Muscle of arm (tissue), 12 donors: ENCODE results near the gene CDX2. TPM values are rescaled to one million over a fixed set of nuclear protein-coding genes. Genes with fewer than 3 reads are reported as not detected.

Source experiments
- DNase-seq: peaks from one replicate; pipeline ENCODE4 v3.0.0-alpha.2; 2013
- polyA plus RNA-seq, 12 donors: library from polyadenylated mRNA; unstranded; fragments of 120-200 nt; gene quantifications; one replicate each; pipeline ENCODE4 v1.2.1, GENCODE V29; 2013; ENCODE audit not compliant: insufficient read length in 12 of 12

CDX2 gene
- polyA plus RNA-seq, 12 donors: 15.9 TPM; not detected in 11

DNA sequence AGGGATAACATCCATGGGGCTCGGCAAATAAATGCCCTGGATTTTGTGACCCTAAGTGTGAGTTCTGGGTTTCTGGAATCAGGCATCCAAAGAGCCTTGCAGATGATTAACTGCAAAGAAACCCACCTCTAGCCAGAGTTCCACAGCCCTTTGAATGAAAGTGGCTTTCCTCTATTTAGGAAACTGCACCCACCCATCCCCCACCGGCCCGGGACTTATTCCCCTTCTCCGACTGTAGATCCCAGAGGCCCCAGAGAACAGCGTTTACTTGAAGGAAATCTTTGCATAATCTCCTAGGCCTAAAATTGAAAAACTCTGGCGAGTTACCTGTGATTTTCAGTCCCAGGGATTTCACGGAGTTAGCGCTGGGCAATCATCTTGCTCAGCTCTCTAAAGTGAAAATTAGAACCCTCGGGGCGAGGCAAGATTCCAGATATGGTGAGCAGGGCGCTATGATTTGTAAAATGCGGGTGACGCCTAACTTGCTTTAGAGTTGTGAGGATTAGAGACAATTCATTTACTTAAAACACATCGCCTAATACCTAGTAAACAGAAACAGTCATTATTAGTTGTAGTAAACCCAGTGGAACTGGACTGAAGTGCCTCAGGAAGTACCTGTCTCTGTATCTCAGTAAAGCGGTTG lies 10.0 kb upstream of the CDX2 start:
- no peak for DNase-seq

DNA sequence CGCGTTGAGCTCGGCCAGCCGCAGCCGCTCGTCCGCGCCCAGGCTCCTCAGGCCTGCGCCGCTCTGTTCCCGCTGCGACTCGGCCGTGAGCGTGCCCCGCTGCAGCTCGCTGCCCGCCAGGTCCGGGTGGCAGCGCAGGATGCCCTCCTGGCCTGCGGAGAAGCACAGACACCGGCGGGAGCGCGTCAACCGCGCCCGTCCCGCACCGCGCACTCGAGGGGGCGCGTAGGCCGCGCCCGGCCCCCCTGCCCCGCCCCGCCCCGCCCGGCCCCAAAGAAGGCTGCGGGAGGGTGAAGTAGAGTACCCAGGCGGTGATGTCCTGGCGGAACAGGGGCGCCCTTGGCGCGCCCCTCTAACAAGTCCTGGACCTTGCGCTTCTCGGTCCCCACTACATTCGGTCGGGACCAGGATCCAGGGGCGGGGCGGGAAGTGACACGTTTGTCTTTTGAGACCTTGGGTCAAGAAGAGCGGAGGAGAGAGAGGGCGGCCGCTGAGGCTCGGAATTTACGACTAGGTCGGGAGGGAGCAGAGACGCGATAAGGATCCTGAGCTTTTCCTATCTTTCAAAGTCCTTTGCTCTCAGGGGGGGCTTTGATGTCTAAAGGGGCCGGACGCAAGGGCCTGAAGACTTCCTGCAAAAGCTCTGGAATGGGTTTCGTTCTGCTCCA lies 9.3 kb upstream of the CDX2 start:
- no peak for DNase-seq

DNA sequence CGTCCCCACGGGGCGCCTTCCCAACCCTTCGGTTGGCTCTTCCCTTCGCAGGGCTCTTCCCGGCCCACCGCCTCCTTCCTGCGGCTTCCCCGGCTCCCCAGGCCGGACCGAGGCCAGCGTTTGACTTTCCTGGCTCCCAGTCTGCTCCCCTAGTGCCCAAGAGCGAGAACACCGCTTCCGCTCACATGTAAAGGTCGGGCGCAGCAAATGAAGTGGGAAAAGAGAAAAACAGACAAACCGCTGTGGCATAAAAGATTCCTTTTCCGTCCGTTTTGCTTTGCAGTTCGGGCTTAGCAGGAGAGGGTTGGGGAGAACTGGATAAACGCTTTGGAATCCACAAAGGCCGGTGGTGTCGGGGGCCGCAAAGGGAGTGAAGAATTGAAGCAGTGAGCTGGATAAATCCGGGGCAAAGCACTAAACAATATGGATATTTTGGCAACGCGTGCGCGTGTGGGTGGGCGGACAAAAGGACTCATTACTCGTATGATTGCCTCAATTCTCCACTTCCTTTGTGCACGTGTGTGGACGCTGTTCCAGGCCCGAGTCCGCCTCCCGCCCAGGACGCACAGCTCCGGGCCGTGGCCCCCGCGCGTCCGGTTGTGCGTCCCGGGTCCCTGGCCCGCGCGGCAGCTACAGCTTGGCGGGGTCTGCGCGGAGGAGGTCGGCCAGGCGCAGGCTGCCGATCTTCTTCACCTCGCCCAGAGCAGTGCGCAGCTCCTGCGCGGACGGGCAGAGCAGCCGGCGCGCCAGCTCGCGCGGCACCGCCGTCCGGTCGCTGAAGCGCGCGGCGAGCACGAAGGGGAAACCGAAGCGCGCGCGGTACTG lies 8.6 kb upstream of the CDX2 start:
- no peak for DNase-seq

DNA sequence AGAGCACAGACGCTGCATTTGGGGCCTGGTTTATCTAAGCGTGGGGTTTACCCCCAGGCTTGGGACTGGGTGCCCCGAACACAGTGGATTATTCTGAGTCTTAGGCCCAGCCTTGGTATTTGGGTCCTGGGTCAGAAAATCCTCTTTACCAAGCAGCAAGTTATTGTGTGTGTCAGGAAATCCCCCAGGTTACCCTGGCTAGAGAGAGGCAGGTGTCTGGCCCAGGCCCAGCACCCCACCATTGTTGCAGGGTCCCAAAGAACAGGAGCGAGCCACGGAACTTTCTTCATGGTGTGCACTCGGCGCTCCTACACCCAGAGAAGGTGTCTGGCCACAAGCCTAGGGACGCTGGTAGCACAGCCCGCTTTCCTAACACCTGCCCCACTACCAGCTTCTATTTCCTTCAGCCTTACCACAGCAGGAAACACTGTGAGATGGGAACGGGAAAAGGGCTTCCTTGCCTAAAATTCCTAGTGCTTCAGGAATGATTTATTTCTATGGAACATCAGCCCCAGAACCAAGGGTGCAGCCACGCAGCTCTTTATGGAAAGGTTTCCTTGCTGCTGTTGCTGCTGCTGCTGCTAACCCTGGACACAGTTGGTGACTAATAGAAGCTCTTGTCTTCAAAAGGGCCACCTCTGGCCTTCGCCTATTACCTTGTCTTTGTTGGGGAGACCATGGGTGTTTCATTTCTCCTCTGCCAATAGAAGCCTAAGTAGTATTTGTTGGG lies 7.4 kb upstream of the CDX2 start:
- no peak for DNase-seq

DNA sequence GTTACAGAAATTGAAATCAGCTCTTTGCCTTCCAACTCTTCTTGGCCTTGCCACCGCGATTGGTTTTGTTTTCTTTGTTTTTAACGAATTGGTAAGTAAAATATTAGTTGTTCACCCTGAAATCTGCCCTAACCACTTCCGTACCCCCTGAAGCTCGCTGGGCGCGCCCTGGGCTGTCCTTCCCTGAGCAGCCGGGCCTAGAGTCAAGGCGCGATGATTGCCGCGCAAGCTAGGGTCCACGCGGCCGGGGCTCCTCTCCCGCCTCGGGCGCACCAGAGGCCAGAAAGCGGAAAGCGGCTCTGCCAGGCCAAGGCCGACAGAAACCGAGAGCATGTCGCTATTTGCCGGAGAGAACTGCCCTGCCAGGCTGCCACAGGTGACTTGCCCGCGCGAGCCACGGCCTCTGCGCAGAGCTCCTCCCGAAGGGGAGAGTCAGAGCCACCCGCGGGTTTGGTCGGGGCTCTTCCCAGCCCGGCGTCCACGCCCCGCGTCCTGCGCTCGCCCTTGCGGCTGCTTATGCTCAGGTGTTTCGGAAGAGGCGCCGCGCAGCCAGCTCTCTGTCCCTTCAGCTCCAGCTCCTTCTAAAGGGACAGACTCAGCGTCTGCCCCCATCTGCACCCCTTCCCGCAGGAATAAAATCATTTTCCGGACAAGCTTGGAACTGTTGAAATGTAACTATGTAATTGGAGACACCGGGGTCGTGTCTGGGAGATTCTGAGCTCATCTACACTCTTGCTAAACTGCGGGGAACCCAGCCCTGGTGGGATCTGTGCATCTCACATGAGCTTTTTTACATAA lies 6.6 kb upstream of the CDX2 start:
- DNase-seq: no peak

DNA sequence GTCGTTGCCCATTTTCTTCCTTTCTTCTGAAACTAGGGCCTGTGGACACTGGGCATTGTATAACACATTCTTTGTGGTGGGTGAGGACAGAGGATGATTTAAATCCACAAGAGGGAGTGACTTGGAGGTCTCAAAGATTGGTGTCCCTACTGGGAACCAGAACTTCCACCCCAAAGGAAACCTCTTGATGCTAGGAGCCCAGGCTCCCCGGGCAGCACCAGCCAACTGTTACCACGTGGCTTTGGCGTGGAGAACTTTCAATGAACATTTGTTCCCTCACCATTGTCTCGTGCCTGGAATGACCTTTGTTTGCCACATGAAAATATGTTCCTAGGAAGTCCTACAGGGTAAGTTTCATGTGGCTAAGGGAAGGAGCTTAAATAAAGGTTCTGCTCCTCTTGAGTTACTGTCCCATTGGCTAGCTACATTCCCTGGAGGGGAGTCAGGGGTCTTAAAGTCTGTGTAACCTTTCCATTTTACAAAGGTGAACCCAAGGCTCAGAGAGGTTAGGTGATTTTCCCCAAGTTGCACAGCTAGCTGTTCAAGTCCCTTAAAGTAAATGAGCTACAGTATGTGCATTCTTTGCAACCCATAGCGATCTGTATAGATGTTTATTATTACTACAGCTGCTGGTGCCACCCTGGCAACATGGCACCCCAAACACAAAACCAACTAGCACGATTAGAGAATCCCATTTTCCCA lies 5.0 kb upstream of the CDX2 start:
- DNase-seq: no peak

DNA sequence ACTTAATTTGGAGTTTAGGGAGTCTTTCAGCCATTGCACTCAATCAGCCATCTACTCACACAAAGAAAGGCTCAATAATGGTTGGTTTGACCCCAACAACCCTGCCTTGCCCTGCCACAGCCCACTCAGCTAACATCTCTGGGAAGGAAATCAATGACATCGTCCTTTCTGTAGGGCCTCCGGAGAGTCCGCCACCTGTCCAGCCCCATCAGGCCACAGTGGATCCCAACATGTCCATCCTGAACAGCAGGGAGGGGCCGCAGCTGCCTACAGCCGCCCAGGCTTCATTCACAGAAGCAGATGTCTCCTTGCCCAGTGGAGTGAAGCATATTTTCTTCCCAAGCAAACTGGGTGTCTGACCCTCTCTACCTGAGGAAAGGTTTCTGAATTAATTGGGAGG lies 4.2 kb upstream of the CDX2 start:
- DNase-seq: no peak

DNA sequence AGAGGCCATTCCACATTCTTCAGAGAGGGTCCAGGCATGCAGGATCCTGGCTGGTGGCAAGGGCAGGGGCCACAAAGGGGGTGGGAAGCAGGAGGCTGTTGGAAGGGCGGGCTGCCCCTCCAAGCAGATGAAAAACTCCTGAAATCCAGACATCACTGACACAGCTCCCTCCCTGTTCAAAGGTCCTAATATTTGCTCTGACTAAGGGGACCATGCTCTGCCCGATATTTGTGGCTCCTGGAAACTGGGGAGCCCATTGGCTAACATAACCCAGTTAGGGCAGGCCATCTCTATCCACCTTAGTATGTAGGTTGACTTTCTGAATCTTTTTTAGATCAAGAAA lies 3.3 kb upstream of the CDX2 start:
- DNase-seq: no peak

DNA sequence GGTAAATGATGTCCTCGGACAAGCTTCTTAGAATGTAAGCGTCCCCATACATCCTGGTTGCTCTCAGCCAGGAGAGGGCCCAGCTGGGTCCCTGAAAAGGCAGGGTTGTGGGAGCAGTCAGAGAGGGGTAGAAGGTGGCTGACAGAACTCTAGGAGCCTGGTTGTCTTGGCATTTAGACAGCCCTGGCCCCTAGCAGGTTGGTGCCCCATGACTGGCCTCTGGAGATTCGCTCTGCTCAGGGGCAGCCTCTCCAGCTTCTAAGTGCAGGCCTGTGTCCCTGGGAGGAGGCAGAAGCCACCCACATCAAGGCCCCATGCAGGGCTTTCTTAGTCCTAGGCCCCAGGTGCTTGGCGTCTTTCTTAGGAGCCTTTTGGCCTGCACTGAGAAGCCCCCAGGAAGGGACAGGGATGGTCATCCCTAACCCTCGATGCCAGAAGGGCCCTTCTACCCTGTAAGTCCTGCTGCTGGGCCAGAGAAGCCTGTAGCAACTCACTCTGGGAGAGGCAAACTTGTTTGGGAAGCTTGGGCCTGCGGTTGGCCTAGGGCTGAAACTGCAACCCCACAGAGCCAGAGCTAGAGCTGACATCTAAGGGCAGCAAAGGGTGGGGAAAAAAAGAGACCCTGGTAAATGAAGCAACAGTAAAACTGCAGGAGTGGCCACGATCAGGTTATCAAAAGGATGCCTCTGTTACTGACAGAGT lies 2.8 kb upstream of the CDX2 start:
- DNase-seq: no peak

DNA sequence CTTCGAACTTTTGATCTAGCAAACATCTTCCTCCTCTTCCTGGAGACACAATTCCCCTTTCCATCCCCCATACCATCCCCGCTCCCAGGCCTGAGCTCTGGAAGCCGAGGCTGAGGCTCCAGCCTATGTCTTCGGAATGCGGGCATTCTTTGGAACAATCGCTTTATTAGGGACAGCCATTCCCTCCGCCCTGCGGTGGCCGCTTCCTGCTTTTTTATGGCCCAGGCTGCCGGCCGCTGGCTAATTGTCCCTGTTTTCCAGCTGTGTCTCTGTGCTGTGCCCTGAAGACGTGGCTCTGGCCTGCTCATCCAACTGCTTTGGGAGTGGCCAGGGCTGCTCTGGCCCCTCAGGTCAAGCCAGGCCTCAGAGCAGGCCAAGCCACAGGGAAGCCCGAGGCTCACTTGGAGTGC lies 2.1 kb upstream of the CDX2 start:
- DNase-seq: no peak

DNA sequence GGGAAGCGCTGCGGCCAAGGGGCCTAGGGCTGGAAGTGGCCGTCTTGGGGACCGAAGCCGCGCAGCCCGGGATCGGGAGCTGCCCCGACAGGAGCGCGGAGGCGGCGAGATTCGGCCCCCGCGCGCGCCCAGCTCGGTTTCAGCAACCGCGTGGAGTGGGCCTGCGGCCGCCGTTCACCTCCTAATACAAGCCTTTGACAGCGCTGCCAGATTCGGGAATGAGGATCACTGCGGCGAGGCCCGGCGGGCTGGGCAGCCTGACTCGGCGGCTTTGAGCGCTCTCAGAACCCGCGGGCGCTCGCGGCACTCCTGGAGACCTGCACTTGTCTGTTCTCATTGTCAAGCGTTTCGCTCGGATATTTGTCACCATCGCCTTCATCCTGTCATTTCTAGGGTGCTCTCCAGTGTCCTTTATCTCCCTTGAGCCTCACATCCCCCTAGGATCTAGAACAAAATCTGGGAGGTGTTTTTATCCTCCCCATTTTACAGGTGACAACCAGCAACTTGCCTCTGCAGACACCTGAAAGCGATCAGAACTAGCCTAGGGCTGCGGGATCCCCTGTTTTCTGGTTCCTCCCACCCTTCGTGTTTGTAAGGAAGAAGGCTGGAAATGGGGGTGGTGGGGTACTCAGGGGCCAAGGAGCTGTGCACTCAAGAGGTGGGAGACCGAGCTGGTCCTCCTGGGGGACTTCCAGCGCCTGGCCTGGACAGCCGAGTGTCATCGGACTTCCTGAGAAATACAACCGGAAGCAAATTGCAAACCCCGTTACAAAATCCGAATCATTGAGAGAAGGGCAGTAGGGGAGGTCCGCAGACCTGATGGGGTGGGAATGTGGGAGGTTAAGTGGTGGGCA lies 1.5 kb upstream of the CDX2 start:
- no peak for DNase-seq

DNA sequence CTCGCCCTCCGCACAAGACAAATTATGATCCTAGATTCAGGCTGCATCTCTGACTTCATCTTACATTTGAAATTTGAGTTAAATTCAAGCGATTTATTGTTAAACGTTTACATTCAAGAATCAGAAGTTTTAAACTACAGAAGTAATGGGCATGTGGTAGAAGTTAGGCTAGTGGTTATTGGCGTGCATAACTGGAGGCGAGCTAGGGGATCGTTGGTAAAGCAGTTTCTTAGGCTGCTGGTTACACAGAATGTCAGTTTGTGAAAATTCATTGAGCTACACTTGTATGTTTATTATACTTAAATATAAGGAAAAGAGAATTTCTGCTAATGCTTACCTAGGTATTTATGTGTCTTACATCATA lies 733 bp upstream of the CDX2 start:
- DNase-seq: no peak

DNA sequence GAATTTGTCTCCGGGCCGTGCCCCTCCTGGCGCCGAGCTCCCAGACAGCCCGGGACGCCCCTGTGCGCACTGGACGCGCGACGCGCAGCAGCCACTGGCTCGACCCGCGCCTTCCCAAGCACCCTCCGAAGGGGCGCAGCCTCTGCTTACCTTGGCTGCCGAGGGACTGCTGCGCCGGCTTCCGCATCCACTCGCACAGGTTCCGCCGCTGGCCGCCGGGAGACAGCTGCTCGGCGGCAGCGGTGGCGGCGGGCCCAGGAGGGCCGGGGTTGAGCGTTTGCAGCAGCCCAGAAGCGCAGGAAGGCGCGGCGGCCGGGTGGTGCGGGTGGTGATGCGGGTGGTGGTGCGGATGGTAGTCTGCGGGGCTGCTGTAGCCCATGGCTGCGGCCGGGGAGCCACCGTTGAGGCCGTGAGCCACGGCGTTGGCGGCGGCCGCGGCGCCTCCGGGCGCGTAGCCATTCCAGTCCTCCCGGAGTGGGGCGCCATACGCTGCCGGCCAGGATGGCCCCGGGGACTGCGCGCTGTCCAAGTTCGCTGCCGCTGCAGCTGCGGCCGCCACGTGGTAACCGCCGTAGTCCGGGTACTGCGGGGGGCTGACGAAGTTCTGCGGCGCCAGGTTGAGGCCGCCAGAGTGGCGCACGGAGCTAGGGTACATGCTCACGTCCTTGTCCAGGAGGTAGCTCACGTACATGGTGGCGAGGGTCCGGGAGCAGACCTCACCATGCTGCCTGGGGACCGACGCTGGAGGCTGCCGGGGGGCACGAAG lies 616 bp downstream of the CDX2 start:
- DNase-seq: no peak

DNA sequence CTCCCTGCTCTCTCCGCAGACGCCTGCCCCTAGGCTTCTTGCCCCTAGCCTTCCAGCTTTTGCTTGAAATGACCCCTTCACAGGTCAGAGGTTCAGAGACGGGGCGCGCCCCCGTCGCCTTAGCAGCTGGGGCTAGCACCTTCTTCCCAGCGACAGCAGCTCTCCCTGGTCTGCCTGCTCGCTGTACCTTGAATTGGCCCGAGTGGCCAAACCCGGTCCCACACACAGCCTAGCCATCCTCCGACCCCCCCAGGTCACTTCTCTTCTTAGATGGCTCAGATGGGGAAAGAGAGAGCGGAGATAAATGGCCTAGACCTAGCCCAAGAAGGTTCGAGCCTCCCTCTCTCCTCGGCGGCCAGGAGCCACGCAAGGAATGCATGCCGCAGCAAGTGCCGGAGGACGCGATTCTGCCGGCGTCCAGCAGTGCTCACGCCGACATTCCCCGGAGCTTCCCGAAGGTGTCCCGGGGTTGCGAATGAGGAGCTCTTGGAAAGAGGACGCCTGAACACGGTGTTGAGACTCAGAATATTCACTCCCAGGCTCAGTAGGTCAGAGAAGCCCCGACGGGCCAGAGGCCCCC lies 1.3 kb downstream of the CDX2 start:
- DNase-seq: no peak

DNA sequence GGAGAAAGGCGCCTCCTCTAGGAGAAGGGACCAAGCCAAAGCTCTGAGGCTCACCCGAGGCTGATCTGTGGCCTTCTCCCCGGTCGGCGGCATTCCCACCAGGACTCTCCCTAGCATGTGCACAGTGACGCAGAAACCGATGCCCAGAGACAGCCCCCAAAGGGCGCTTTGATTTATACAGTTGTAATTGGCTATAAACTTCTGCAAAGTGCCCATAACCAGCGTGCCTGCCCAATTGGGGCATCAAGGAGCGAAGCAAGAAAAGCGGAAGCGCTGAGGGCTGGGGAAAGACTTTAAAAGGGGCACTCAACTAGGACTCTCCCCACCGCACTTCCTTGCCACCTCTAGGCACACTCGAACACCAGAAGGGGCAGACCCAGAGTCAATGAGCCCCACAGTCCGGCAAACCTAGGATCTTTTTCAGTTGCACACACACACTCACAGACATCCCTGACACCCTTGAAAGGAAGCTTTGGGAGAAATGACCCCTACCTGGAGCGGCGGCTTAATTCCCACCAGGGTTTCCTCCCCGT lies 1.8 kb downstream of the CDX2 start:
- no peak for DNase-seq

DNA sequence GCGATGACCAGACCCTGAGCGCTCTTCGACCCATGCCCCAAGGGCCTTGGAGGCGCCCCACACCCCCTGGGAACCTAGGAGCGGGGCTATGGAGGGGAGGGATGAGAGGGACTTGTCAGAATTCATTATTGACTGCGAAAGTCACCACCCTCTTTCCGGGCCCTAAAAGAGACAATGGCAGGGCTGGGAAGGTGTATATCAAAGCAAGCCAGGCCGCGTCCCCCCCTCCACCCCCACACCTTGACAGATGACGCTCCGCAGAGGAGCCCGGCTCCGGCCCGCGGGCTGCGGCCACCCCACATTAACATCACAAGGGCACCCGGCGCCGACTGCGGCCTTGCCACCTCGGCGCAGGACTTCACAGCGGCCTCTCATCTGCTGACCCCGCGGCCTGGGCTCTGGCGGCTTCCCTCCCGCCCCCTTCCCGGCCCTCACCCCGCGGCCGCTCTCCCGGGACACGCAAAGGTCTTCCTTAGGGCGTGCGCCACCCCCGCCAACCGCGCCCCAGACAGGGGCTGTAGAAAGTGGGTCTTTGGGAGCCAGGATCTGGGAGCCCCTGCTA lies 2.4 kb downstream of the CDX2 start:
- no peak for DNase-seq
